HUES6 (cell line): ENCODE results near the gene TOMM6.

Source experiments
- H3K27ac ChIP-seq: 2 replicates; pipeline ENCODE4 v1.7.0; 2013; ENCODE audit warnings: low read depth, mild to moderate bottlenecking, low read length, inconsistent platforms
- H3K27me3 ChIP-seq: 2 replicates; pipeline ENCODE4 v1.6.1; 2013; ENCODE audit warnings: low read length; ENCODE audit not compliant: control insufficient read depth, insufficient read depth
- H3K36me3 ChIP-seq: 2 replicates; pipeline ENCODE4 v1.6.1; 2013; ENCODE audit warnings: low read length; ENCODE audit not compliant: control insufficient read depth, insufficient read depth
- H3K4me1 ChIP-seq: 2 replicates; pipeline ENCODE4 v1.6.1; 2013; ENCODE audit warnings: low read length; ENCODE audit not compliant: control insufficient read depth, insufficient read depth
- H3K4me3 ChIP-seq: 2 replicates; pipeline ENCODE4 v1.5.1; 2013; ENCODE audit warnings: low read depth, low read length
- H3K9ac ChIP-seq: one replicate; pipeline ENCODE4 v1.6.1; 2013; ENCODE audit warnings: mild to moderate bottlenecking, low read length
- H3K9me3 ChIP-seq: 2 replicates; pipeline ENCODE4 v1.6.1; 2013; ENCODE audit warnings: low read depth, low read length; ENCODE audit not compliant: control insufficient read depth, insufficient read depth

TOMM6 gene

DNA sequence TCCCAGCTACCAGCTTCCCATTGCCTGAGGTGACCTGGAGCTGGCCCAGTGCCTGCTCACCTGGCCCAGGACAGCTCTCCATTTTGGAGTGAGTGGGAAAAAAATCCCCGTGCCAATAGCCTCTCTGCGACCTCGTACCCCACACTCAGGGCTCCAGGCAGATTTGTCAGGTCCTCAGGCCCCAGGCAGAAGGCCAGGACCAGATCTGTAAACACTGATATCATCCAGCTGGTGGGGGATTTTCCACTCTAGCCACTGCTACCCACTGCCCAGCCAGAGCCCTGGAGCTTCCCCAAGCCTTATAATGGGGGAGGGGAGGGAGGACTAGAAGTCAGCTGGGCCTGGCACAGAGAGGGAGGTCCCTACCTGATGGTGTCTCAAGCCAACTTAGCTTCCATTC is 39.0 kb upstream of the TOMM6 start:
- Histone ChIP-seq H3K27me3 (no peaks in the 10 kb centered on the region), H3K4me3 (no peak overlapping the region), H3K4me1 (no peaks in the 10 kb centered on the region), H3K36me3 (no peaks in the 10 kb centered on the region), H3K27ac (no peak overlapping the region), H3K9ac (no peak overlapping the region), H3K9me3 (no peaks in the 10 kb centered on the region)

DNA sequence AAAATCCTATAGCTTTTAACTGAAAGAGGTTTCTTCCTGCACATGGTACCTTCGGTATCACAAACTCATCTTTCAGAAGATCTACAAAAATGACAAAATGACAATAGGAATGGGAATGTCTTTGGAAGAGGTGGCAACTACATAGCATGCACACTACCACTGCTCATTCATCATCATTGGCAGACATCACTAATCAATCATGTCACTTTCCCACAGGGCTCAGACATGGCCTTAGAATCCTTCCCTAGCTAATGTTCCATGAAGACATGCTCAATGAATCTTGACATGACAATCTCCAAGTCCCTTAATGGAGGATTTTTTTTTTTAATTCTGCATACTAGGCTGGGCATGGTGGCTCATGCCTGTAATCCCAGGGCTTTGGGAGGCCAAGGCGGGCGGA is 37.1 kb upstream of the TOMM6 start:
- Histone ChIP-seq H3K4me1 (no peaks in the 10 kb centered on the region), H3K27me3 (no peaks in the 10 kb centered on the region), H3K27ac (no peak overlapping the region), H3K4me3 (no peak overlapping the region), H3K36me3 (no peaks in the 10 kb centered on the region), H3K9me3 (no peaks in the 10 kb centered on the region), H3K9ac (no peak overlapping the region)

DNA sequence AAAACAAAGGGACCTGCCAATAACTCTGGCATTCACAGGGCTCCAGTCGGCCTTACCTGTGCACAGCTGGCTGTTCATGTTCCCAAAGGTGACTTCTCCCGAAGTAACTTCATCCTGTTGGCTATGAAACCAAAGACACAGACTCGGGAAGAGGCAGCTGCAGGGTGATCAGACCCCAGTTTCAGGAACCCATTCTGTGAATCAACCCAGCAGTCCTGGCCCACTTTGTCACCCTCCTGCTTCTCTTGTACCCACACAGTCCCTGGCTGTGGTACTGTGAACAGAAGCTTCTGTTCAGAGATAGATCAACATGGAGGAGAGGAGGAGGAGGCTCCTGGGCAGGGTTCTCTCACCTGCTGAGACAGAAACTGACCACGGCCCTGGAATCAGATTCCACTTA is 31.6 kb upstream of the TOMM6 start:
- no peaks in the 10 kb centered on the region for H3K36me3 ChIP-seq
- no peak overlapping the region for H3K9ac ChIP-seq
- no peak overlapping the region for H3K4me3 ChIP-seq
- H3K9me3 ChIP-seq = no peaks in the 10 kb centered on the region
- H3K4me1 ChIP-seq = peaks cover 5% of the 10 kb centered on the region; the same call in 1 of the 2 replicates
- H3K27ac ChIP-seq = no peak overlapping the region
- H3K27me3 ChIP-seq = no peaks in the 10 kb centered on the region

DNA sequence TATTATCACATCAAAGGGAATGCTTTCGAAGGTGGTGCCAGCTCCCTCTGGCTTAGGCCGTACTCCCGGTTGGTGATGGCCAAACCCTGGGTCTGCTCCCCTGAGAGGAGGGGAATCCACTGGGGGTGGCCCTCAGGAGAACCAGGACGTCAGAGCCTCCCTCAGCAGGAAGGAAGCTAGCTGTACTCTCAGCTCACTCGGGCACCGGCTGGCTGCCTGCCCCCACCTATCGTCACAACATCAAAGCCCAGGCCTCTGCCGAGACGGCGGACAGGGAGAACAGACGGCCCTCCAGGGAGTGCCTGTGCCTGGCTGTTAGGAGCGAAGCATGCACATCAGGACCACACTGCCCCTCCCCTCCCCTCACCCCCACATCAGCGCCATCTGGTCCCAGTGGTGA is 31.1 kb upstream of the TOMM6 start:
- H3K27me3 ChIP-seq = no peaks in the 10 kb centered on the region
- H3K4me3 ChIP-seq = no peak overlapping the region
- H3K4me1 ChIP-seq = peaks cover 5% of the 10 kb centered on the region; the same call in 1 of the 2 replicates
- no peak overlapping the region for H3K27ac ChIP-seq
- H3K9ac ChIP-seq = no peak overlapping the region
- H3K36me3 ChIP-seq = no peaks in the 10 kb centered on the region
- H3K9me3 ChIP-seq = no peaks in the 10 kb centered on the region

DNA sequence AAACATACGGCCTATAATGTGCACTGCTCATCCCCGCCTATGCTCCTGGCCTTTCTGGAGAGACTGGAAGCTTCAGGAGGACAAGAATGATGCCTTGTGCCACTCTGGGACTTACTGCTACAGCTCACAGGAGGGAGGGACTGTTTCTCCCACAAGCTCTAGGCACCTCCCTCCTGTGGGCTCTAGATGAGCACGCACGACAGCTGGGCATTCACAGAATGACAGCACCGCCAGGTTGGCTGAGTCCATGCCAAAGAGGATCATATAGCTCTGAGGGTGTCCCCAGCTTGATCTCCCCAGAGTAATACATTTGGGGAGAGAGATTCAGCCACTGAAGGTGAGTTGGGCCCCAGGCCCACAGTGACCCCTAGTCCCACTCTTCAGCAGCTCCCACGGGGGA is 30.2 kb upstream of the TOMM6 start:
- Histone ChIP-seq H3K4me1 (peaks cover 5% of the 10 kb centered on the region; the same call in 1 of the 2 replicates), H3K27ac (no peak overlapping the region), H3K9me3 (no peaks in the 10 kb centered on the region), H3K4me3 (no peak overlapping the region), H3K27me3 (no peaks in the 10 kb centered on the region), H3K36me3 (no peaks in the 10 kb centered on the region), H3K9ac (no peak overlapping the region)

DNA sequence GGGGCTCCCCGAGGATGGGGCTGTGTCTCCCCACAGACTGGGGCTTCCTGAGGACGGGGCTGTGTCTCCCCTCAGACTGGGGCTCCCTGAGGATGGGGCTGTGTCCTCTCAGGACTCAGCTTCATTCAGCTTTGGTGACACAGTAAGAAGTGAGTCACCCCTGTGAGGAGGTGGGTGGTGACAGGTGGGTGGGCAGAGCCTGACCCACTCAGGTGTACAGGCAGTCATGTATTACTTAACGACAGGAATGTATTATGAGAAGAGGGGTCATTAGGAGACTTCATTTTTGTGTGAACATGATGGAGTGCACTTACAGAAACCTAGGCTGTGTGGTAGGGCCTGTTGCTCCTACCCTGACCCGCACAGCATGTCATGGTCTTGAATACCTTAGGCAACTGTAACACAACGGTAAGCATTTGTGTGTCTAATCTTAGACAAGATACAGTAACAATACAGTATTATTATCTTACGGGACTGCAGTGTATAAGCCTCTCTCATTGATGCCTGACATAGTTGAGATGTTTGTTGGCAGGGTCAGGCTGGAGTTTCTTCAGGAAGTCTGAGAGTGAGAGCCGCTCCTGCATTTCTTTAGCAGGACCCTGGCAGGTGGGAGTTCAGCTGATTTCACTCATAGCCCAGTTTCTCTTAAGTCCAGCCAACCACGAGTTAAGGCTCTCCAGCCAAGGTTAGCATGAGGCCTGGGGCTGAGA is 29.4 kb upstream of the TOMM6 start:
- H3K36me3 ChIP-seq = no peaks in the 10 kb centered on the region
- no peaks in the 10 kb centered on the region for H3K9me3 ChIP-seq
- H3K4me3 ChIP-seq = no peak overlapping the region
- H3K9ac ChIP-seq = no peak overlapping the region
- no peak overlapping the region for H3K27ac ChIP-seq
- H3K4me1 ChIP-seq = peaks cover 5% of the 10 kb centered on the region; the same call in 1 of the 2 replicates
- H3K27me3 ChIP-seq = no peaks in the 10 kb centered on the region

DNA sequence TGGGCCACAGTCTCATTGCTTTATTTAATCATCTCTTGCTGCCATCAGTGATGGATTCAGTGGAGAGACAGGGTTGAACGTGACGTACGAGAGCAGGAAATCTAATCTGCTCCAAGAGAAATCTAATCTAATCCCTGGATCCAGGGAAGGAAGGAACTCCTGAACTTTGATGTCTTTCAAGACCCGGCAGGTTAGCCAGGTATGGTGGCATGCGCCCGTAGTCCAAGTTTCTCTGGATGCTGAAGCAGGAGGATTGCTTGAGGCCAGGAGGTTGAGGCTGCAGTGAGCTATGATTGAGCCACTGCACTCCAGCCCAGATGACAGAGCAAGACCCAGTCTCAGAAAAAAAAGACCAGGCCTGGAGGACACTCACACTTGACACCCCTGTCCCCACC is 28.9 kb upstream of the TOMM6 start:
- H3K36me3 ChIP-seq = no peaks in the 10 kb centered on the region
- H3K9me3 ChIP-seq = no peaks in the 10 kb centered on the region
- no peak overlapping the region for H3K27ac ChIP-seq
- no peak overlapping the region for H3K4me3 ChIP-seq
- no peak overlapping the region for H3K9ac ChIP-seq
- no peaks in the 10 kb centered on the region for H3K27me3 ChIP-seq
- H3K4me1 ChIP-seq = peaks cover 5% of the 10 kb centered on the region; the same call in 1 of the 2 replicates

DNA sequence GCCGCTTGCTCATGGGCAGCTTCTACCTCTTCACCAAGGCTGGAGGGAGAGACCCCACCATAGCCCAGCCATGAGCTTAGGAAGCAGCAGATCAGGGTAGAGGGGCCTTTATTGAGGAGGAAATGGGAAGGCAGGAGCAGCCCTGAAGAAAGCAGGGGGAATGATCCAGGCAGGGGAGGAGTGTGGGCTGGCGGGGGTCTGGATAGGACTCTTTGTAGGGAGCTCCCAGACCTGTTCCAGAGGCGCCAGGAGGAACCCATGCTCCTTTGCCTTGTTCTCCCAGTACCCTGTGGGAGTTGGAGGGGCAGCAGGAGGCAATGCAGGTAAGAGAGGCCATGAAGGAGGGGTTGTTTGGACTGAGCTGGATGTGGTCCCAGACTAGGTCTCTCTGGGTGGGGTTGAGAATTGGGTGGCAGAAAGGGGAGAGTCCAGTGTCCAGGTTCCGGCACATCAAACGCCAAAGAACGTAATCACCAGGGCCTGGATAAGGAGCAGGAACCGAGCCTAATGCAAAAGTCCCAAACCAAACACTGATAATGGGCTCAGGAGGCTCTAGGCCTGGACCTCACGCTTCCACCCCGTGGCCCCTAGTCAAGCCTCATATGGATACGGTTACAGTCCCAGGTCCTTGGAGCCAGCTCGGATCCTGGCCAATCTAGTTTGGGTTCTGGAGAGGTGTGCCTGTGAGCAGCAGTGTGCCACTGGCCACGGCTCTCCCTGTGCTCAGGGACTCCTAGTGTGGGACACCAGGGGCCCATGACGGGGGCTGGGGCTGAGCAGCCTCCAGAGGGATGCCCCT is 28.2 kb upstream of the TOMM6 start:
- H3K4me3 ChIP-seq = no peak overlapping the region
- no peaks in the 10 kb centered on the region for H3K9me3 ChIP-seq
- H3K9ac ChIP-seq = no peak overlapping the region
- no peaks in the 10 kb centered on the region for H3K36me3 ChIP-seq
- peaks cover 5% of the 10 kb centered on the region; the same call in 1 of the 2 replicates for H3K4me1 ChIP-seq
- H3K27ac ChIP-seq = no peak overlapping the region
- H3K27me3 ChIP-seq = no peaks in the 10 kb centered on the region

DNA sequence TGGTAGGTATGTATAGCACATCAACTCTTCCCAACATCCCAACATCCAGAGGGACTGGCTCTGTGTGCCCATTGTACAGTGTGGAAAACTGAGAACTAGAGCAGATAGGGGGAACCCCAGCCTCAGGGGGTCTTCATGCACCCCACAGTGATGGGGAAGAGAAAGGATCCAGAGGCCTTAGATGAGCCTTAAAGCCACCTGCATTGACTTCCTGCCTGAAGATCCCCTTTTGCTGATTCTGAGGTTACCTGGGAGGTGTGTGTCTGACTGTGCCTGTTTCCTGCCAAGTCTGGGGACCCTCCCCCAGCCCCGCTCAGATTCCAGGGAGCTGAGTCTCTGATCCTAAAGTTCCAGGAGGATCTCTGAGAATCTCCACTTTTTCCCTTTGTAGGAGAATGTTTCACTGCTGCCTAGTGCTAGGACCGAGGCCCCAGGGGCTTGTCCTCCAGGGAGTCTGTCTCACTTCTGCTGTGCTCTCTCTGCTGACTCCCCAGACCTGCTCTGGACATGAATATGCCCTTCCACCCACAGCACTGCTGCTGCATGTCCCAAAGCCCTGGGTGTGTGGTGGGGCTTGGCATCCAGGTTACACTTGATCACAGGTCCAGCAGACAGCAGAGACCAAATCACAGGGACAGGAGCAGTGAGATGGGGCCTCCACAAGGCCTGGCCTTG is 27.5 kb upstream of the TOMM6 start:
- Histone ChIP-seq H3K27ac (no peak overlapping the region), H3K4me3 (no peak overlapping the region), H3K36me3 (no peaks in the 10 kb centered on the region), H3K9ac (no peak overlapping the region), H3K4me1 (peaks cover 5% of the 10 kb centered on the region; the same call in 1 of the 2 replicates), H3K9me3 (no peaks in the 10 kb centered on the region), H3K27me3 (no peaks in the 10 kb centered on the region)

DNA sequence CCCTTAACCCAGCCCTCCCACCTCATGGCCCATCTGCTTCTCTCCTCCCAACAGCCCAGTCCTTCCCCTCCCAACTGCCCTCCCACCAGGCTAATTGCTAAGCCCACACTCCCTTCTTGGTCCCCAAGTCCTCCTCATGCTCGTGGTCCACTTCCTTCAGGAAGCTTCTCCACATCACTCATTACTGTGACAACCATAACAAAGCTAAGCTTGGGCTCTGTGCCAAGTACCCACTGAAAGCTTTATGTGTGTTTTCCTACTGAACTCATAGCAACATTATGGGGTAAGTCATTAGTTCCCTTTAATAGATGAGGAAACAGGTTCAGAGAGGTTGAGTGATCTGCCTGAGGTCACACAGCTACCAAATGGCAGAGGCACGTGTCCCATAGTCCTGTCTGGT is 24.0 kb upstream of the TOMM6 start:
- Histone ChIP-seq H3K9me3 (no peaks in the 10 kb centered on the region), H3K4me3 (no peak overlapping the region), H3K27me3 (no peaks in the 10 kb centered on the region), H3K36me3 (no peaks in the 10 kb centered on the region), H3K9ac (no peak overlapping the region), H3K4me1 (peaks cover 13% of the 10 kb centered on the region; the same call in 1 of the 2 replicates), H3K27ac (no peak overlapping the region)
